Globus pallidus (tissue), 1 donor: Measurements from ENCODE around the gene SHC1.

ENCODE experiments used
- DNase-seq: peaks from one replicate; pipeline ENCODE4 v3.0.0-alpha.2; 2015; ENCODE audit warnings: low spot score

The SHC1 gene

DNA sequence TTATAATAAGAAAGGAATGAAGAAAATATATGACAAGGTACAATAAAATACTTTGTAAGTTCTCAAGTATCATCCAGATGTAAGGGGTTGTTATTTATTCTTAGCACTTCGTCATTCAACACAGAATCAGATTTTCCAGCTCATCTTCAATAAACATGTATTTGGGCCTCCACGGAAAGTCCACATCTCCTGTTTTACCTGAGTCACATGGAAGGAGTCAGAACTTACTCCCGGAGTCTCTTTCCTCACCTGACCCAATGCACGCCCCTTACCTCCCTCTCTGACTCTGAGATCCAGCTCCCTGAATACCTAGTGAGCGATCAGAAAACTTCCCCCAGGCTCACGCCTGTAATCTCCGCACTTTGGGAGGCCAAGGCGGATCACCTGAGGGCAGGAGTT, 32.6 kb downstream of the SHC1 start:
- DNase-seq = no peak

DNA sequence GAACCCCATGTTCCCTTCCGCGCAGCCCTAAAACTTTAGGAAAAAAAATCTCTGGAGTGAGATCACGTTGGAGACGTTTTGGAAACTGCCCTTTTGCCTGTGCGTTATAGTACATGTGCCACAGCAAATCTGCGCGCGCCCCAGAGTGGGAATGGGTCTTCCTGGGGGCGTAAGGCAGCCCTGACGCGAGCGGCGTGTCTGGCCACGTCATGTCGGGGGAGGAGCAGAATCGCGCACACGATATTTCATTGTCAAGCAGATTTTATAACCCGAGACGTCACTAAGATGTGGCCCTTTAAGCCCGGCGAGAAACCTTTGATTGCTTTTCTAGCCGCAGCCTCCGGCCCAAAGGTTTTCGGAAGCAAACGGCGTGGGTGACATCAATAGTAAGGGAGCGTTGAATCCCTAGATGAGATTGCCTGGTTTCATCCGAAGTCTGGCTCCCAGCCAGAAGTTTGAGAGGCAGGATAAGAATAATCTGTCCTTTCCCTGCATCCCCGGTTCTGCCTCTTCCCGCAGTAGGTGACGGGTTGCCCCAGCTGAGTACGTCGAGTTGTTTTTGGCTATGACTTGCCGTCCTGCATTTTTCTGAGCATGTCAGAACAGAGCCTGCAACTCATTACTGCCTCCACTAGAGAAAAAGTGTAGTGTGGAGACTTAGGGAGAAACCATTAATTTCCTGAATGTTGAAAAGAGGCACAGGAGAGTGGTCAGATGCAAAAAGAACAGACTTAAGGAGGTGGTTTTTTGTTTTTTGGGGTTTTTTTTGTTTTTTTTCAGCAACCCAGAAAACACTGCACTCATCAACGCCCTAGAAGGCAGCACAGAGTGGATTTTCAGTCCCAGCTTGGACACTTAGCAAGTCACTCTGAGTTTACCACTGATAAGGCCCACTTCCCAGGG, 33.2 kb downstream of the SHC1 start:
- peak; percentile 95 for DNase-seq

DNA sequence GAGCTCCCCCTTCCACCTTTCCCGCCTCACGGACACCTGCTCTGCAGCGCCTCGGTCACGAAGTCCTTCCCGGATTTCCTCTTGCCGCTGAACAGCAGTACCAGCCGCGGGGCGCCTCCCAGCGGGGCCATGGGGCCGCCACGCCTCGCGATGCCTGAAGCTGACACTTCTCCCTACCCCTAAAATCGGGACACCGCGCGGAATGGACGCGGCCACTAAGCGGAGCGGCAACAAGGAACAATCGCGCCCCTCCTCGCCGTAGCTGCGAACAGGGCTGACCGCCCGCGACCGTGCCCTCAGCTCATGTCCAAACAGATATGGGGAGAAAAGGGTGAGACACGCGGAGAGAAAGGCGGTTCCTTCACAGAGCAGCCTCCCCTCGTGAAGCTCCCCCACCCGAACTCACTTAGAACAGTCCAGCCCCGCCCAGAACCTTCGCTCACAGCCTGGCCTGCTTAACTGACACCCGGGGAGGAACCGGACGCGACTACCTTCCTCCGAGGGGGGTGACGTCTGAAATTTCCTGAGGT, 33.9 kb downstream of the SHC1 start, which contains the start of gene PMVK:
PMVK (minus strand) TSS at position 165 of the 530 bp plus-strand sequence; CDS start at position 131, 34 bp downstream.
- DNase-seq = peak; percentile 98

DNA sequence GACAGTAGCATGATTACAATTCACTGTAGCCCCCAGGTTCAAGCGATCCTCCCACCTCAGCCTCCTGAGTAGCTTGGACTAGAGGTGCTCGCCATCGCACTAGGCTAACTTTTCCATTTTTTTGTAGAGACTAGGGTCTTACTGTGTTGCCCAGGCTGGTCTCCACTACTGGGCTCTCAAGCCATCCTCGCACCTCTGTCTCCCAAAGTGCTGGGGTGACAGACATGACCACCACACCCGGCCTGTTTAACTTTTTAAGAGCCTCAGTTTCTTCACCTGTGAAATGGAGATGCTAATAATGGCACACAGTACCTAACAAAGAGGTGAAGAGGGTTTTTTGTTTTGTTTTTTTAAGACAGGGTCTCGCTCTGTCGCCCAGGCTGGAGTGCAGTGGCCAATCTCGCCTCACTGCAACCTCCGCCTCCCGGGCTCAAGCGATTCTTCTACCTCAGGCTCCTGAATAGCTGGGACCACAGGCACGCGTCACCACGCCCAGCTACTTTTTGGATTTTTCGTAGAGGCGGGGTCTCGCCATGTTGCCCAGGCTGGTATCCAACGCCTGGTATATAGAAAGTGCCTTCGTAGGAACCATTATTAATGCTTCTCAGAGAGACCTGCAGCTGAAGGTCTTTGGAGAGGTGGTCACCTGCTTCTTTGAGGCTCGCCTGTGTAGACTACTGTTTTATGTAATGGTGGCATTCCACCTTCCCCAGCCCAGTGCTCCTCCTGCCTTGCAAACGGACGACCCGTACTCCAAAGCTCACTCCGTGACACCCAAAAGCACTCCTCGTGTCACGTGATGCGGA, 34.6 kb downstream of the SHC1 start:
- no peak for DNase-seq

GRCh38 chr1:154934358-154934948, 36.1 kb downstream of the SHC1 start:
- DNase-seq = no peak

DNA sequence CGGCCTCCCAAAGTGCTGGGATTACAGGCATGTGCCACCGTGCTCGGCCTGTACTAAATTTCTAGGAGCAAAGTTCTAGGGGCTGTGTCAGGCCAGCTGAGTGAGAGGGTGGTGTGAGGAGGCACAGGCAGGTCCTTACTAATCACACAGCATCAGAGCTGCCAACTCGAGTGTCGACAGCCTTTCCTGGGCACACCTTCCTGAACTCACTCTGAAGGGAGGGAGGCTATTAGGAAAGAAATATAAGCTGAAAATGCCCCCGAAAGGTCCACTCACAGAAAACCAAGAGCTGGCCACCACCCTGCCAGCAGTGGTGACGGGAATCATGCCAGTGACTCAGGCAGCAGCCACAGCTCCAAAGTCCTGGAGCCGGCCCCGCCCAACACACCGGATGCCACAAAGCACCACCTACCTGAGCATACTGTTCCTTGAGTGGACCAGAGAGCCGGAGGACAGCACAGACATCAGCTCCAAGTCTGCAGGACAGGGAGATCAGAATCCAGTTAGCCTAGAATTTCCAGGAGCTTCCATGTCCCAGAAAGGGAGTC, 38.5 kb downstream of the SHC1 start:
- no peak for DNase-seq

- no peak for DNase-seq
Measured at GRCh38 chr1:154926201-154926600, 44.3 kb downstream of the SHC1 start.

- no peak for DNase-seq
Measured at GRCh38 chr1:154925335-154926170, 45.0 kb downstream of the SHC1 start.

GRCh38 chr1:154923695-154924094, 46.9 kb downstream of the SHC1 start:
- DNase-seq = no peak

- DNase-seq = no peak
Measured at GRCh38 chr1:154913273-154913672, 57.3 kb downstream of the SHC1 start.

DNA sequence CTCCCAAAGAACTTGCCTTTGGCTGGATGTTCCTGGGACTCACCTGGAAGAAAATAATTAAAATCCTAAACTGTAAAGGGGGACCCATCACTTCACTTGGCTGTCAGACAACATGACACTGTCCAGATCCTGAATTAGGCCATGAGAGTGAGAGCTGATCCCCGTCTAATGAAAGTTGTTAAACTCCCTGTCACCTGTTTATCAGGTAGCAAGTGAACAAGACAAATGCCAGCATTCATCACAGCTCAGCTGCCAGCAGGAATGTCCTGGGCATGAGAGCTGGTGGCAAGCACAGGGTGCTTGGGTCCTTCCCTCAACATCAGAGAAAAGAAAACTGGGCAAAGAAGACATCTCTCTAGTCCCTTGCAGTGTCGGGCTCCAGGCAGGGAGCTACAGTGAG, 57.8 kb downstream of the SHC1 start:
- DNase-seq = no peak
